Chondrocyte (in vitro differentiated cells): Measurements from ENCODE around the gene SPPL2B. TPM values are rescaled to one million over a fixed set of nuclear protein-coding genes. Genes with fewer than 3 reads are reported as not detected.

Experiments used
- DNase-seq: peaks from one replicate; pipeline ENCODE4 v3.0.0; 2021; ENCODE audit warnings: mixed read lengths, low spot score
- H3K27ac Mint-ChIP-seq: one replicate; pipeline ENCODE4 v1.8.0; 2021; ENCODE audit warnings: mild to moderate bottlenecking, moderate library complexity, mixed read lengths; ENCODE audit not compliant: unreplicated experiment
- H3K27me3 Mint-ChIP-seq: 2 replicates; pipeline ENCODE4 v1.8.0; 2021; ENCODE audit warnings: low read depth, mixed read lengths
- H3K36me3 Mint-ChIP-seq: 2 replicates; pipeline ENCODE4 v1.8.0; 2021; ENCODE audit warnings: low read depth, mixed read lengths
- H3K4me1 Mint-ChIP-seq: 2 replicates; pipeline ENCODE4 v1.8.0; 2021; ENCODE audit warnings: low read depth, mild to moderate bottlenecking, mixed read lengths
- H3K4me3 Mint-ChIP-seq: one replicate; pipeline ENCODE4 v1.8.0; 2021; ENCODE audit warnings: mild to moderate bottlenecking, moderate library complexity, mixed read lengths; ENCODE audit not compliant: unreplicated experiment
- H3K9me3 Mint-ChIP-seq: 2 replicates; pipeline ENCODE4 v1.8.0; 2021; ENCODE audit warnings: low read depth, mixed read lengths
- total RNA-seq: library from RNA; stranded (reverse); gene quantifications from 3 replicates; pipeline ENCODE4 v1.2.1, GENCODE V29; 2021
- TF ChIP-seq, protein P1 (sequence below): fragments of 200-600 bp; sonication (generic); IDR thresholded peaks from 2 replicates; pipeline ENCODE4 v1.5.0; 2021; ENCODE audit warnings: antibody characterized with exemption, mild to moderate bottlenecking, moderate library complexity

SPPL2B gene
- total RNA-seq, 1 donor from 2014 or later, result 48.9 TPM

DNA sequence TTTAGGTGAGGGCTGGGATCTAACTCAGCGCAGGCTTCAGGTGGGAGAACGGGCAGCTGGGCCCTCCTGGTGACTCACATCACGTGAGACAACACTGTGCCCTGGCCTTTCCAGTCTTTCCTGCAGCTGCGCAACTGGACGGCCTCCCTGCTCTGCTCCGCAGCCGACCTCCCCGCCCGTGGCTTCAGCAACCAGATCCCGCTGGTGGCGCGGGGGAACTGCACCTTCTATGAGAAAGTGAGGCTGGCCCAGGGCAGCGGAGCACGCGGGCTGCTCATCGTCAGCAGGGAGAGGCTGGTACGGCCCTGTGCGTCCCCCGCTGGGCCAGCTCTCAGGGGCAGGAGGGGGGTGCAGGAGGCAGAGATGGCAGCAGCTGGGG is 8.8 kb downstream of the SPPL2B start:
- TF ChIP-seq, protein P1, sequence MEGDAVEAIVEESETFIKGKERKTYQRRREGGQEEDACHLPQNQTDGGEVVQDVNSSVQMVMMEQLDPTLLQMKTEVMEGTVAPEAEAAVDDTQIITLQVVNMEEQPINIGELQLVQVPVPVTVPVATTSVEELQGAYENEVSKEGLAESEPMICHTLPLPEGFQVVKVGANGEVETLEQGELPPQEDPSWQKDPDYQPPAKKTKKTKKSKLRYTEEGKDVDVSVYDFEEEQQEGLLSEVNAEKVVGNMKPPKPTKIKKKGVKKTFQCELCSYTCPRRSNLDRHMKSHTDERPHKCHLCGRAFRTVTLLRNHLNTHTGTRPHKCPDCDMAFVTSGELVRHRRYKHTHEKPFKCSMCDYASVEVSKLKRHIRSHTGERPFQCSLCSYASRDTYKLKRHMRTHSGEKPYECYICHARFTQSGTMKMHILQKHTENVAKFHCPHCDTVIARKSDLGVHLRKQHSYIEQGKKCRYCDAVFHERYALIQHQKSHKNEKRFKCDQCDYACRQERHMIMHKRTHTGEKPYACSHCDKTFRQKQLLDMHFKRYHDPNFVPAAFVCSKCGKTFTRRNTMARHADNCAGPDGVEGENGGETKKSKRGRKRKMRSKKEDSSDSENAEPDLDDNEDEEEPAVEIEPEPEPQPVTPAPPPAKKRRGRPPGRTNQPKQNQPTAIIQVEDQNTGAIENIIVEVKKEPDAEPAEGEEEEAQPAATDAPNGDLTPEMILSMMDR, result peak; percentile 55
- Mint-ChIP-seq H3K4me3 (no peak overlapping the region), H3K27me3 (no peaks in the 10 kb centered on the region), H3K4me1 (peaks cover 9% of the 10 kb centered on the region), H3K9me3 (no peaks in the 10 kb centered on the region), H3K27ac (peak overlapping the region; percentile 41), H3K36me3 (peaks cover 2% of the 10 kb centered on the region)
- peak; percentile 90 for DNase-seq

DNA sequence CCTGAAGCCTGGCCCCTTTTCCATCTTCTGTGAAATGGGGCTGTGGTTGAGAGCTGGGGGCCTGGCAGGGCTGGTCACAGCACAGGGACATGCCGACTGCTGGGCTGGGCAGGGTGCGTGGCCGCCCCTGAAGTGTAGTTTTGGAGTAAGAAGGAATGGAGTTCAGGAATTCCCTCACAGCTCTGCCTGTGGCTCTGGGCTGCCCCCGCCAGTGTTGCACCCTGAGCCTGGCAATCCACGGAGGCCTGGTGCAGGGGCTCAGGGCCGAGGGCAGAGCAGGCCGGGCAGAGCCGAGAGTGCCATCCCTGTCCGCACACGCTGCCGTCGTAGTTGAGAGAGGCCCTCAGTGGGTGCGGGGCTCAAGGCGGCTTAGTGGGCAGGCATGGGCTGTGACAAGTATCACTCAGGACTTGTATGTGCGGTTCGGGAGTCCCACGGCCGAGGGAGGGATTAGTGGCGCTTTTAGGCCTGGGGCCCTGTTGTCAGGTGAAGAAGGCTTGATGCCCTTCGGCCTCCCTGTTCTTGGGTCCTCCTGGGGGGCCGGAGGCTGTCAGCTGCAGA is 9.7 kb downstream of the SPPL2B start:
- peaks cover 9% of the 10 kb centered on the region for H3K4me1 Mint-ChIP-seq

DNA sequence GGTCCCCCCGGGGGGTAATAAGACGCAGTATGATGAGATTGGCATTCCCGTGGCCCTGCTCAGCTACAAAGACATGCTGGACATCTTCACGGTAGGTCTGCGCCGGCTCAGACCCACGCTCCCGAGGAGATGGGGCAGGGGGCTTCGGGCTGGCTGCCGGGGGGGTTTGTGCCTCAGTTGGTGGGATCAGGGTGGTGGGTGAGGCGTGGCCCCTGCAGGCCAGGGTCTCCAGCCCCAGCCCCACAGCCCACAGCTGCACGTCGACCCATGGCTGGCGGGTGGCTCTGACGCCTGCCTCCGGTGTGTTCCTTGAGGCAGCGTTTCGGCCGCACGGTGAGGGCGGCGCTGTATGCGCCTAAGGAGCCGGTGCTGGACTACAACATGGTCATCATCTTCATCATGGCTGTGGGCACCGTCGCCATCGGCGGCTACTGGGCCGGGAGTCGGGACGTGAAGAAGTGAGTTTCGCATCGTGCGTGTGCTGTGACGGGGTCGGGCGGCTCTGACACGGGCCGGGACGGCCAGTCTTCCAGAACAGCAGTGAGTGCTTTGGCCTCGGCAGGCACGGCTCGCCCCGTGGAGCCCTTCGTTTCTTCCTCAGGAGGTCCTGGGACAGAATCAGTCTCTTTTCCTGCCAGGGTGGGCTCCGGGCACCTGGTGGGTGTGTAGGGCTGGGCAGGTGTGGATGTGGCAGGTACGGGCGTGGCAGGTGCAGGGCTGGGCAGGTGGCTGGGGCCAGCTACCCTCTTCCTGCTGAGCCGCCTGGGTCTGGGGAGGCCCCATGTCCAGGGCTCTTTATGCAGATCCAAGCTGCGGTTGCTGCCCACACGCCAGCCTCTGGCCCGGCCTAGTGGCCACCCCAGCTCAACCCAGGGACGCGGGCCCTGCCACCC is 10.5 kb downstream of the SPPL2B start:
- Mint-ChIP-seq H3K4me3 (no peak overlapping the region), H3K36me3 (peaks cover 2% of the 10 kb centered on the region), H3K4me1 (peaks cover 9% of the 10 kb centered on the region), H3K9me3 (no peaks in the 10 kb centered on the region), H3K27ac (no peak overlapping the region), H3K27me3 (no peaks in the 10 kb centered on the region)
- DNase-seq, result peak; percentile 92
- TF ChIP-seq, protein P1, result no peak

More for the DNA sequence above, 9.7 kb downstream of the SPPL2B start:
- H3K27me3 Mint-ChIP-seq, result no peaks in the 10 kb centered on the region
- H3K36me3 Mint-ChIP-seq, result peaks cover 2% of the 10 kb centered on the region
- no peak overlapping the region for H3K27ac Mint-ChIP-seq
- H3K4me3 Mint-ChIP-seq, result no peak overlapping the region
- H3K9me3 Mint-ChIP-seq, result no peaks in the 10 kb centered on the region
- no peak for DNase-seq
- TF ChIP-seq, protein P1, result no peak

DNA sequence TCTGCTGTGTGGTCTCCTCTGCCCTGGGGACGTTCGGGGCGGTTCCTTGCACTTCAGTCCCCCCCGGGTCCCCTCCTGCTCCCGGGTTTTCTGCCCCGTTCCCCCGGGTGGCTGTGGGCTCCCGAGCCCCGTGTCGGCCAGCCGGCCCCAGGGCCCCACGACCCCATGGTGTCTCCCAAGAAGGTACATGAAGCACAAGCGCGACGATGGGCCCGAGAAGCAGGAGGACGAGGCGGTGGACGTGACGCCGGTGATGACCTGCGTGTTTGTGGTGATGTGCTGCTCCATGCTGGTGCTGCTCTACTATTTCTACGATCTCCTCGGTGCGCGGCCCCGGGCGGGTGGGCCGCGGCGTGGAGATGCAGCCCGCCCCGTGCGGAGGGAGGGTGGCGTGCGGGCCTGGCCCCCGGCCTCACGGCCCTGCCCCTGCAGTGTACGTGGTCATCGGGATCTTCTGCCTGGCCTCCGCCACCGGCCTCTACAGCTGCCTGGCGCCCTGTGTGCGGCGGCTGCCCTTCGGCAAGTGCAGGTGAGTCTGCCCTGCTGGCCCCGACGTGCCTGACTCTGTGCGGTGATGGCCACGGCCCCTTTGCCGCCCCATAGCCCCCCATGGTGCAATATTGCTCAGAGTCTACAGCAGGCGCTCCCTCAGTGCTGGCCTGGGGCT is 11.3 kb downstream of the SPPL2B start:
- Mint-ChIP-seq H3K4me3 (no peak overlapping the region), H3K27ac (no peak overlapping the region), H3K4me1 (peaks cover 9% of the 10 kb centered on the region), H3K27me3 (no peaks in the 10 kb centered on the region), H3K36me3 (peaks cover 2% of the 10 kb centered on the region), H3K9me3 (no peaks in the 10 kb centered on the region)
- TF ChIP-seq, protein P1, result no peak
- DNase-seq, result peak; percentile 87
